AG09309 (cell line): ENCODE measurements around the gene CENPO.
A peak's percentile ranks its signal among the peaks of the same experiment; 100 is the strongest.

Source experiments
- DNase-seq: peaks from one replicate; pipeline ENCODE4 v3.0.0-alpha.2; 2010; ENCODE audit warnings: low read depth
- H3K4me3 ChIP-seq: 2 replicates; pipeline ENCODE4 v1.5.1; 2011; ENCODE audit warnings: mild to moderate bottlenecking, low read depth, low read length, moderate library complexity; ENCODE audit not compliant: control insufficient read depth
- CTCF ChIP-seq: IDR thresholded peaks from 2 replicates; pipeline ENCODE4 v1.5.1; 2011; ENCODE audit warnings: mild to moderate bottlenecking, low read depth, low read length, inconsistent platforms; ENCODE audit not compliant: insufficient read depth, control insufficient read depth; ENCODE audit errors: missing control alignments

CENPO gene

GRCh38 chr2:24825883-24826772 is 32.9 kb downstream of the CENPO start:
- no peak for DNase-seq
- TF ChIP-seq CTCF: no peak
- no peak overlapping the region for H3K4me3 ChIP-seq

- no peak for DNase-seq
- no peak overlapping the region for H3K4me3 ChIP-seq
- TF ChIP-seq CTCF: no peak
These were observed 33.5 kb downstream of the CENPO start for GRCh38 chr2:24826773-24827145.

DNA sequence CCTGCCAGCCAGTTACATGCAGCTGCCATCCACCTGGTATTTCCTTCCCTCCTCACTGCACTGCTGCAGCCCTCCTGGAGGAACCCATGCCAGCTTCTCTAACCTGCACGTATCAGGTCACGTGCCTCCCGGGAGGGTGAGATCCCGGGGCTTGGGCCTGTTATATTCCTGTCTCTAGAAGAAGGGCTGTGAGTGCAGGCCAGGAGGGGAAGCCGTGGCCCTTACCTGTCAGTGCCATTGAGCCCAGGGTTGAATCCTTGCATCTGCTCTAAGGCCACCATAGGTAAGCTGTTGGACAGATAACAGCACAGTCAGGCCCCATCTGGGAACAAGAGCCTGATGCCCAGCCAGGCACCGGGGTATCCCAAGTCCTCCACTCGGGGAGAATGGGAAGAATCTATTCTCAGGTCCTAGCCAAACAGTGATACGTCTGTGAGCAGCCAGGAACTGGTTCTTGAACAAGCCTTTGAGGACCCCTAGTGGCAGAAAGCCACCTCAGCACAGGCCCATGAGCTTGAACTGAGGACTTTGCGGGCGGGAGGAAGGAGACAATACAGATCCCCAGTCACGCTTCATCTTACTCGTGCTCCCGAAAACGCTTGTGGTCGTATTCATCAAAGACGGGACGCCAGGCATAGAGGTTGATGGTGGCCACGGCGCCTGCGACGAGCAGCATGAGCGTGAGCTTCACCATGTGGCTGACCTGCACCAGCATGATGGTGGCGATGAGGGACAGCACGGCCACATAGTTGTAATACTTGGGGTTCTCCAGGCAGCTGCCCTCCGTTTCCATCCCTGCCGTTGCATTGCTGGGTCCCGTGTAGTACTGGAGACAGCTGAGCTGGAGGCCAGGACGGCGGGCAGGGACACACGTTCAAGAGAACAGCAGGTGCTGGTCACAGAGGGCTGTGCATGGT is 34.4 kb downstream of the CENPO start:
- no peak overlapping the region for H3K4me3 ChIP-seq
- TF ChIP-seq CTCF: peak; percentile 91
- DNase-seq: peak; percentile 66

- no peak for TF ChIP-seq CTCF
- no peak for DNase-seq
- no peak overlapping the region for H3K4me3 ChIP-seq
These were observed 35.2 kb downstream of the CENPO start for GRCh38 chr2:24828238-24828996.

DNA sequence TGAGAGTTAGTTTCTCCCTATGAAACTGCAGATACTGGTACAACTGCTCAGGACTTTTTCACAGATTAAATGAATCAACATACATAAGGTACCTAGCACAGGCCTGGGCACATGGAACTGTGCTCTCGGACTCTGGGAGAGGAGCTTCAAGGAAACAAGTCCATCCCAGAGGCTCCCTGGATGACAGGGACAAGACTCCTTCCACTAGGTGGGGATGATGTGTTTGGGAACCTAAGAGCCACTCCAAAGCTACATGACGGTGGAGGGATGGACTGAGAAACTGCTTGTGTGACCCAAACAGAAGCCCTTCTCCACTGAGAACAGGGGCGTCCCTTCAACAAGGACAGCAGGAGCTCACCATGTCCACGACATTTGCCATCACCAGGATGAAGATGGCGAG is 37.1 kb downstream of the CENPO start:
- no peak overlapping the region for H3K4me3 ChIP-seq
- no peak for TF ChIP-seq CTCF
- no peak for DNase-seq

GRCh38 chr2:24830786-24831185 is 37.6 kb downstream of the CENPO start:
- TF ChIP-seq CTCF: no peak
- DNase-seq: no peak
- H3K4me3 ChIP-seq: no peak overlapping the region
